Activated naive CD8-positive, alpha-beta T cell treated with anti-CD3 and anti-CD28 coated beads, Interleukin-2, amount 50 U/mL, for 24 hours (primary cell): ENCODE results near the gene USP20.

Source experiments
- ATAC-seq: fragments of 150-1000 bp; cut with Tn5 transposase; one replicate; pipeline ENCODE4 v1.10.0; 2021
- DNase-seq: peaks from one replicate; pipeline ENCODE4 v3.0.0; 2021
- H3K27ac Mint-ChIP-seq: one replicate; pipeline ENCODE4 v1.8.0; 2021; ENCODE audit warnings: mild to moderate bottlenecking, mixed read lengths
- H3K27me3 Mint-ChIP-seq: one replicate; pipeline ENCODE4 v1.8.0; 2021; ENCODE audit warnings: mixed read lengths
- H3K36me3 Mint-ChIP-seq: one replicate; pipeline ENCODE4 v1.8.0; 2021; ENCODE audit warnings: low read depth, mixed read lengths
- H3K4me1 Mint-ChIP-seq: one replicate; pipeline ENCODE4 v1.8.0; 2021; ENCODE audit warnings: mixed read lengths
- H3K4me3 Mint-ChIP-seq: one replicate; pipeline ENCODE4 v1.8.0; 2021; ENCODE audit warnings: mild to moderate bottlenecking, moderate library complexity, mixed read lengths
- H3K9me3 Mint-ChIP-seq: one replicate; pipeline ENCODE4 v1.8.0; 2021; ENCODE audit warnings: mixed read lengths

Gene USP20

GRCh38 chr9:129914051-129914450 is 78.8 kb downstream of the USP20 start:
- H3K27ac Mint-ChIP-seq: no peak overlapping the region
- H3K4me3 Mint-ChIP-seq: no peak overlapping the region
- H3K4me1 Mint-ChIP-seq: peaks cover 45% of the 10 kb centered on the region
- no peaks in the 10 kb centered on the region for H3K27me3 Mint-ChIP-seq
- peaks cover 55% of the 10 kb centered on the region for H3K36me3 Mint-ChIP-seq
- ATAC-seq: no peak
- DNase-seq: no peak
- H3K9me3 Mint-ChIP-seq: no peaks in the 10 kb centered on the region

GRCh38 chr9:129916707-129917106 is 81.4 kb downstream of the USP20 start:
- Mint-ChIP-seq H3K4me1 (peaks cover 43% of the 10 kb centered on the region), H3K9me3 (no peaks in the 10 kb centered on the region), H3K27ac (no peak overlapping the region), H3K36me3 (peaks cover 55% of the 10 kb centered on the region), H3K27me3 (no peaks in the 10 kb centered on the region), H3K4me3 (no peak overlapping the region)
- ATAC-seq (no peak), DNase-seq (no peak)

- ATAC-seq: no peak
- H3K9me3 Mint-ChIP-seq: no peaks in the 10 kb centered on the region
- no peak for DNase-seq
- peaks cover 60% of the 10 kb centered on the region for H3K36me3 Mint-ChIP-seq
- no peak overlapping the region for H3K4me3 Mint-ChIP-seq
- peaks cover 37% of the 10 kb centered on the region for H3K4me1 Mint-ChIP-seq
- peak overlapping the region; percentile 67 for H3K27ac Mint-ChIP-seq
- H3K27me3 Mint-ChIP-seq: no peaks in the 10 kb centered on the region
Observed at GRCh38 chr9:129918296-129918950, 83.2 kb downstream of the USP20 start.

GRCh38 chr9:129919277-129919676 is 84.0 kb downstream of the USP20 start:
- Mint-ChIP-seq H3K27ac (peak overlapping the region; percentile 67), H3K4me3 (no peak overlapping the region), H3K9me3 (no peaks in the 10 kb centered on the region), H3K27me3 (no peaks in the 10 kb centered on the region), H3K4me1 (peaks cover 37% of the 10 kb centered on the region), H3K36me3 (peaks cover 64% of the 10 kb centered on the region)
- ATAC-seq (no peak), DNase-seq (no peak)

- Mint-ChIP-seq H3K36me3 (peaks cover 68% of the 10 kb centered on the region), H3K9me3 (no peaks in the 10 kb centered on the region), H3K4me3 (no peak overlapping the region), H3K27me3 (no peaks in the 10 kb centered on the region), H3K4me1 (peaks cover 37% of the 10 kb centered on the region), H3K27ac (peak overlapping the region; percentile 67)
- ATAC-seq: no peak
- no peak for DNase-seq
Observed at GRCh38 chr9:129919841-129920240, 84.6 kb downstream of the USP20 start.

- Mint-ChIP-seq H3K36me3 (peaks cover 66% of the 10 kb centered on the region), H3K9me3 (no peaks in the 10 kb centered on the region), H3K4me1 (peaks cover 35% of the 10 kb centered on the region)
Observed at GRCh38 chr9:129921905-129922304, 86.6 kb downstream of the USP20 start.

GRCh38 chr9:129923589-129923988 is 88.3 kb downstream of the USP20 start:
- H3K27me3 Mint-ChIP-seq: no peaks in the 10 kb centered on the region
- peaks cover 25% of the 10 kb centered on the region for H3K4me1 Mint-ChIP-seq
- H3K27ac Mint-ChIP-seq: no peak overlapping the region
- H3K4me3 Mint-ChIP-seq: no peak overlapping the region
- DNase-seq (no peak), ATAC-seq (no peak)
- H3K36me3 Mint-ChIP-seq: peaks cover 66% of the 10 kb centered on the region
- no peaks in the 10 kb centered on the region for H3K9me3 Mint-ChIP-seq

More at GRCh38 chr9:129921905-129922304, 86.6 kb downstream of the USP20 start:
- ATAC-seq (no peak), DNase-seq (no peak)
- H3K27me3 Mint-ChIP-seq: no peaks in the 10 kb centered on the region
- no peak overlapping the region for H3K27ac Mint-ChIP-seq
- H3K4me3 Mint-ChIP-seq: no peak overlapping the region

GRCh38 chr9:129929496-129930125 is 94.4 kb downstream of the USP20 start:
- Mint-ChIP-seq H3K4me1 (peaks cover 52% of the 10 kb centered on the region), H3K9me3 (no peaks in the 10 kb centered on the region), H3K27ac (peak overlapping the region; percentile 68), H3K36me3 (peaks cover 65% of the 10 kb centered on the region), H3K4me3 (no peak overlapping the region), H3K27me3 (no peaks in the 10 kb centered on the region)
- DNase-seq (no peak), ATAC-seq (peak; percentile 29)

- H3K4me3 Mint-ChIP-seq: no peak overlapping the region
- H3K27ac Mint-ChIP-seq: peak overlapping the region; percentile 68
- no peaks in the 10 kb centered on the region for H3K27me3 Mint-ChIP-seq
- peaks cover 63% of the 10 kb centered on the region for H3K36me3 Mint-ChIP-seq
- DNase-seq (no peak), ATAC-seq (no peak)
- no peaks in the 10 kb centered on the region for H3K9me3 Mint-ChIP-seq
- H3K4me1 Mint-ChIP-seq: peaks cover 64% of the 10 kb centered on the region
Observed at GRCh38 chr9:129930743-129931142, 95.5 kb downstream of the USP20 start.
